ENCODE data around the gene TMEM253.

Gene TMEM253

GRCh38 chr14:21090194-21090939 is 10.5 kb upstream of the TMEM253 start:
- H3K4me3 ChIP-seq (replicated peaks; ENCODE audit: low read depth, low read length), result no peak overlapping the region
- peak; percentile 58 for TF ChIP-seq CTCF (IDR thresholded peaks at IDR 0.05; ENCODE audit: low read depth, low read length, missing control alignments)
- DNase-seq (ENCODE audit: extremely low read depth, low read depth), result no peak

GRCh38 chr14:21090940-21091663 is 9.8 kb upstream of the TMEM253 start:
- TF ChIP-seq CTCF (IDR thresholded peaks at IDR 0.05; ENCODE audit: low read depth, low read length, missing control alignments), result no peak
- H3K4me3 ChIP-seq (replicated peaks; ENCODE audit: low read depth, low read length), result no peak overlapping the region
- no peak for DNase-seq (ENCODE audit: extremely low read depth, low read depth)

- no peak for TF ChIP-seq CTCF (IDR thresholded peaks at IDR 0.05; ENCODE audit: low read depth, low read length, missing control alignments)
- no peak overlapping the region for H3K4me3 ChIP-seq (replicated peaks; ENCODE audit: low read depth, low read length)
- no peak for DNase-seq (ENCODE audit: extremely low read depth, low read depth)
Measured at GRCh38 chr14:21091821-21092272, 9.0 kb upstream of the TMEM253 start.

- no peak for DNase-seq (ENCODE audit: extremely low read depth, low read depth)
- peak; percentile 100 for TF ChIP-seq CTCF (IDR thresholded peaks at IDR 0.05; ENCODE audit: low read depth, low read length, missing control alignments)
- no peak overlapping the region for H3K4me3 ChIP-seq (replicated peaks; ENCODE audit: low read depth, low read length)
Measured at GRCh38 chr14:21092273-21093011, 8.4 kb upstream of the TMEM253 start.

- DNase-seq (ENCODE audit: extremely low read depth, low read depth), result no peak
- H3K4me3 ChIP-seq (replicated peaks; ENCODE audit: low read depth, low read length), result no peak overlapping the region
- no peak for TF ChIP-seq CTCF (IDR thresholded peaks at IDR 0.05; ENCODE audit: low read depth, low read length, missing control alignments)
Measured at GRCh38 chr14:21093018-21093417, 7.8 kb upstream of the TMEM253 start.

GRCh38 chr14:21093769-21094681 is 6.8 kb upstream of the TMEM253 start:
- DNase-seq (ENCODE audit: extremely low read depth, low read depth), result no peak
- peak; percentile 38 for TF ChIP-seq CTCF (IDR thresholded peaks at IDR 0.05; ENCODE audit: low read depth, low read length, missing control alignments)
- H3K4me3 ChIP-seq (replicated peaks; ENCODE audit: low read depth, low read length), result no peak overlapping the region

Data from HFF-Myc (cell line).